ENCODE data around the gene P3R3URF.

Gene P3R3URF

GRCh38 chr1:46159516-46159915 lies 16.8 kb downstream of the P3R3URF start:
- no peak for FAIRE-seq
- TF ChIP-seq CTCF (IDR thresholded peaks at IDR 0.05; ENCODE audit: insufficient read depth, missing control alignments), result no peak
- DNase-seq (ENCODE audit: insufficient read length, low spot score), result no peak

GRCh38 chr1:46158312-46159281 lies 17.7 kb downstream of the P3R3URF start:
- no peak for DNase-seq (ENCODE audit: insufficient read length, low spot score)
- TF ChIP-seq CTCF (IDR thresholded peaks at IDR 0.05; ENCODE audit: insufficient read depth, missing control alignments), result no peak
- FAIRE-seq, result no peak

GRCh38 chr1:46157916-46158311 lies 18.4 kb downstream of the P3R3URF start:
- FAIRE-seq (no peak), DNase-seq (ENCODE audit: insufficient read length, low spot score) (no peak)
- no peak for TF ChIP-seq CTCF (IDR thresholded peaks at IDR 0.05; ENCODE audit: insufficient read depth, missing control alignments)

- no peak for TF ChIP-seq CTCF (IDR thresholded peaks at IDR 0.05; ENCODE audit: insufficient read depth, missing control alignments)
- no peak for FAIRE-seq
- no peak for DNase-seq (ENCODE audit: insufficient read length, low spot score)
Measured at GRCh38 chr1:46153732-46154131, 22.6 kb downstream of the P3R3URF start.

GRCh38 chr1:46153228-46153627 lies 23.1 kb downstream of the P3R3URF start:
- DNase-seq (ENCODE audit: insufficient read length, low spot score), result no peak
- TF ChIP-seq CTCF (IDR thresholded peaks at IDR 0.05; ENCODE audit: insufficient read depth, missing control alignments), result no peak
- FAIRE-seq, result no peak

- no peak for DNase-seq (ENCODE audit: insufficient read length, low spot score)
- no peak for TF ChIP-seq CTCF (IDR thresholded peaks at IDR 0.05; ENCODE audit: insufficient read depth, missing control alignments)
- no peak for FAIRE-seq
Measured at GRCh38 chr1:46152016-46152415, 24.3 kb downstream of the P3R3URF start.

GRCh38 chr1:46150085-46150484 lies 26.2 kb downstream of the P3R3URF start:
- FAIRE-seq (no peak), DNase-seq (ENCODE audit: insufficient read length, low spot score) (no peak)
- TF ChIP-seq CTCF (IDR thresholded peaks at IDR 0.05; ENCODE audit: insufficient read depth, missing control alignments), result no peak

All from D721Med (cell line).